NK-92 (cell line): ENCODE data around the gene SERPINA5.
"Not testable (repeated sequence)": the region's sequence is repeated elsewhere in the genome, so short reads cannot be mapped to it uniquely, and the experiment has no call there.

Experiments used
- DNase-seq: peaks from one replicate; lab custom pipeline; 2025; ENCODE audit not compliant: unreplicated experiment; lab: John Stamatoyannopoulos, UW

SERPINA5 gene

GRCh38 chr14:94598816-94599655, 17.8 kb downstream of the SERPINA5 start:
- no peak for DNase-seq

DNA sequence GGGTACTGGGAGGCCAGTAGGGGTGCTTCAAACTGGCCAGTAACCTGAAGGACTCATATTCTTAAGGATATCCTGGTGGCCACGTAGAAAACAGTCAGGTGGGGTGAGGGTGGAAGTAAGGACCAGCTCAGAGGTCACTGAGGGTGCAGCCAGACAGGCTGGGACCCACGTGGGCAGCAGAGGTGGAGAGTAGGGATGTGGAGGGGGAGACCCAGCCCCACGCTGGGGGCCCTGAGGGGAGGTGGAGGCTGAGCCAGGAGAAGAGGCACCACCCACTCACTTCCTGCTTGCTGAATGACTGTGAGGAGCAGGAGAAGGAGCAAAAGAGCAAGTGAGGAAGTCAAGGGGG, 18.4 kb downstream of the SERPINA5 start:
- no peak for DNase-seq

DNA sequence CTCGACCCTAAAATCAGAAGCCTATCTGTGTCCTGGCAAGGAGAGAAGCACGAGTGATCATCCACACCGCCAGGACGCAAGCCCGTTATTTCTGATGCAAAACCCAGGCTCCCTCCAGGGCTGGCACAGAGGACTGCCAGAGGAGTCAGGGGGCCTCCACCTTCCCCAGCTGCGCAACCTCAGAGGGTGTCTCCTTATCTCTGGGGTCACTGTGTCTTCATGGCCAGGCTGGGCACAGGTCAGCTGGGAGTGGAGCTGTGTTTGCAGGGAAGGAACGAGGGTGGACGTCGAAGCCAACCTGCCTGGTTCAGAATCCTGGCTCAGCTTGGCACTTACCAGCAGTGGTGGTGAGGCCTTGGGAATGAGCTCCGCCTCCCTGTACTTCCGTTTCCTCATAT, 18.9 kb downstream of the SERPINA5 start:
- no peak for DNase-seq

GRCh38 chr14:94601884-94602391, 20.7 kb downstream of the SERPINA5 start:
- DNase-seq, result no peak

- DNase-seq, result no peak
Observed at GRCh38 chr14:94602722-94603121, 21.5 kb downstream of the SERPINA5 start.

DNA sequence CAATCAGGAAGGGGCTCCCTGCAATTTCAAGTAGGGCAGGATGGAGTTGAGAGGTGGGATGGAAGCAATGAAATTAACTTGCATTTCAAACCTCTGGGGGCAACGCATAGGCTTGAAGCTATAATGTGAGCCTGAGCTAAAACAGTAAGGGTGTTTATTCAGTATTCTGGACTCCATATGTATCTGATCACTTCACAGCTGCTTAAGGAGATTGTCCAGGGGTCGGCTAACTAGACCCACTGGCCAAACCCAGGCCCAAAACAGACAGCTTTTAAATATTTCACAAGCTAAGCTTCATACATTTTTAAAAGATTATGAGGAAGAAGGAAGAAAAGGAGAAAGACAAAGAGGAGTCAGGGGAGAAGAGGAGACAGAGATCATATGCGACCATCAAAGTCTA, 24.1 kb downstream of the SERPINA5 start:
- DNase-seq, result no peak

- DNase-seq, result not testable (repeated sequence)
Observed at GRCh38 chr14:94608966-94609365, 27.7 kb downstream of the SERPINA5 start.

DNA sequence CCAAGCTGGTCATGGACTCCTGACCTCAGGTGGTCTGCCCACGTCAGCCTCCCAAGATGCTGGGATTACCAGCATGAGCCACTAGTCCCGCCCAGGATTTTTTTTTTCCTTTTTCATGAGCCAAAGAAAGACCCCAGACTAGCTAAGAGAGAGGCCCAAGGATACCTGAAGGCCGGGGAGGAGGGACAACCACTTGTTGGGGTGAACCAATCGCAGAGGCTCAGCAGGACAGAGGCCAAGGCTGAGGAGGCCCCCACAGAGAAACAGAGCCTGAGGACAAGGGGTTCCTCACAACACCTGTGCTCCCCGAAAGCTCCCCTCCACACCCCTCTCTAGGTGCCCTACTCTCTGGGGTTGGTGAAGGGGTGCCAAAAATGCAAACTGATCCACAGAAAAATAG, 30.0 kb downstream of the SERPINA5 start:
- no peak for DNase-seq

- DNase-seq, result no peak
Observed at GRCh38 chr14:94612174-94612573, 30.9 kb downstream of the SERPINA5 start, which contains the start of gene SERPINA3. SERPINA3 (plus strand) TSS chr14:94612391; CDS start chr14:94614442, 2,051 bp downstream.

DNA sequence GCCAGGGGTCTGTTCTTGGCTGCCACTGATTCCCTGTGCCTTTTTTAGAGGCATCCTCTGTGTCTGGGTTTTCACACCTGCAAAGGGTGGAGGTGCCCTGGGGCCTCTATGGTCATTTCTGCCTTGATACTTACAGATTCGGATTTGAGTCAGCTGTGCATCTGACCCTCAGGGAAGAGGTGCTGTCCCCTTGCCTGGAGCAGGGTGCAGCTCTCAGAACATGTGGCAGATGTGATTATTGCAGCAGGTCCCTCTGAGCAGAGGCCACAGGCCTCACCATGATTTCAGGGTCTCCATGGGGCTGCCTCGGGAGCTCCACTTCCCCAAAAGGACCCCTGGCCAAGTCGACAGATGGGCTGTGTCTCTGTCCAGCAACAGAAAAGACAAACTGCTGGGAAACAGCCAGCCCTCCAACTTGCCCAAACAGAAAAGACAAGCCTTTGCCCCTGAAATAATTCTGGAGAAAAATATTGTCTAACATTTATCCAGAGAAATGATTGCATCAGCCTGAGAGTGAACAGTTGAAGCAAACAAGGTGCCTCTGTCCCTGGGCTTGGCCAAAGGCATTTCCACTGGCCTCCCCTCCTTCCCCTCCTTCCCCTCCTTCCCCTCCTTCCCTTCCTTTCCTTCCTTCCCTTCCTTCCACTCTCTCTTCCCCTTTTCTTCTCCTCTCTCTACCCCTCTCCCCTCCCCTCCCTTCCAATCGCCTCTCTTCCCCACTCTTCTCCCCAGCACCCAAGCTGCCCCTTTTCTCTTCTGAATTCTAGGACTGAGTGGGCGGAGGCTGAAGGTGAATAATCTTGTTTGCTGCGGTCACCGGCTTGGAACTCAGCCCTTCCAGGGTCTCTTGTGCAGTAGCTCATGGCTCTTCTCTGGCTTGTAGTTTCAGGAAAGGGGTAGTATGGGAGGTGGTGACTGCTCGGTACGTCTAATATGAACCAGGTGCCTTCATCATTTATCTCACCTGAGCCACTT, 31.6 kb downstream of the SERPINA5 start:
- no peak for DNase-seq

DNA sequence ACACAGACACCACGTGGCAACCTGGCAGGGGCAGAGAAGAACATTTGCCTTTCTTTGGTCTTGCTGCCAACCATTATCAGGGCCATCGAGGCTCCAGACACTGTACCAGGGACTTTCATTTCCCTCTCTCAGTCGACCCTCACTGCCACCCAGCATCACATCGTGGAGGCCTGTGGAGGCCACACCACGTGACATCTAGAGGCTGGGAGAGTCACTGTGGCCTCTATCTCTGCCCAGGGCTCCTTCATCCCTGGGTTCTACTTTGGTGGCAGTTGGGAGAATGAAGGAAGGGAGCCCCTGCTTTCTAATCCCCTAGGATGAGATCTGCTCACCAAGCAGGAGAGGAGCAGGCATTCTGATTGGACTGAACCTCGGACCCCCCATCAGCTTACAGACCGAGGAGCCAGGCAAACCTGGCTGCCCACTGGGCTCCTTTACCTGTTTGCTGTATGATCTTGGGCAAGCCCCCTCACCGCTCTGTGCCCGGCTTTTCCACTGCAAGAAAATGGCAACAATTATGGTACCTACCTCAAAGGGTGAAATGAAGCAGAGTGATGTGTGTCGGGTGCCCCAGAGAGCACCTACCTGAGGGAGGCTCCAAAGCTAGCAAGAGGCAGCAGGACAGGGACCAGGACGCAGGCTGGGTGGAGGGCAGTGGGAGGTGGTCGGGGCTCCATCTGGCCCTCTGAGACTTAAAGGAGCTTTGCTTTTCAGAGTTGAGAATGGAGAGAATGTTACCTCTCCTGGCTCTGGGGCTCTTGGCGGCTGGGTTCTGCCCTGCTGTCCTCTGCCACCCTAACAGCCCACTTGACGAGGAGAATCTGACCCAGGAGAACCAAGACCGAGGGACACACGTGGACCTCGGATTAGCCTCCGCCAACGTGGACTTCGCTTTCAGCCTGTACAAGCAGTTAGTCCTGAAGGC, 32.8 kb downstream of the SERPINA5 start:
- DNase-seq, result no peak

- no peak for DNase-seq
Observed at GRCh38 chr14:94614802-94615201, 33.6 kb downstream of the SERPINA5 start.

- DNase-seq, result no peak
Observed at GRCh38 chr14:94615254-94615653, 34.0 kb downstream of the SERPINA5 start.

DNA sequence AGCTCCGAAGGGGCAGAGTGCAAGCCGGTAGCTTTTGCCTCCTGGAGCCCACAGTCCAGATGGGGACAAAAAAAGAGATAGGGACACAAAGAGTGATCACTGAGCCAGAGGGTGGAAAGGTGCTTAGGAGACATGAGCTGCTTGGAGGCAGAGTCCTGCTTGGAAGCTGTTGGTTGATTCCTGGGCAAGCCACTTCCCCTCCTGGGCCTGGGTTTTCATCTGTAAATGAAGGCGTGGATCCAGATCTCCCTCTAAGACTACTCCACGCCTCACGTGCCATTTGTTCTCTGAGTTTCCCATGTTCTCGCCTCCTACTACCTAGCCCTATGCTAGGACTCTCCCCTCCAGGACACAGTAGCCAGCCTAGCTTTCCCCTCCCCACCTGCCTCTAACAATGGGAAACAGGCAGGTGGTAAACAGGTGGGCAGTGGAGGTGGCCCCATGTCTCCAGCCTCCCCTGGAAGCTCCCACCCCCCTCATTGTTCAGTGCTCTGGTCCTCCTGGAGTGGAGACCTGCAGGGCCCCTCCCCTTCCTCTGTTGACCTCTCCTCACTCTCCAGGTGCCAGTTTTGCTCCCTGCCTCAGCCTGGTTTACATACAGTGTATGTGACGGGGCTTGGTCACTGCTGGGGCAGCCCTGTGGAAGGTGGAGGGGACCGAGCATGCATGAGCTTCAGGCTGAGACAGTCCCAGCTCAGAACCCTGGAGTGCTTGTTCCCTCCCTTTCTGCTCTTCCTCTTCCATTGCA, 34.8 kb downstream of the SERPINA5 start:
- DNase-seq, result no peak

DNA sequence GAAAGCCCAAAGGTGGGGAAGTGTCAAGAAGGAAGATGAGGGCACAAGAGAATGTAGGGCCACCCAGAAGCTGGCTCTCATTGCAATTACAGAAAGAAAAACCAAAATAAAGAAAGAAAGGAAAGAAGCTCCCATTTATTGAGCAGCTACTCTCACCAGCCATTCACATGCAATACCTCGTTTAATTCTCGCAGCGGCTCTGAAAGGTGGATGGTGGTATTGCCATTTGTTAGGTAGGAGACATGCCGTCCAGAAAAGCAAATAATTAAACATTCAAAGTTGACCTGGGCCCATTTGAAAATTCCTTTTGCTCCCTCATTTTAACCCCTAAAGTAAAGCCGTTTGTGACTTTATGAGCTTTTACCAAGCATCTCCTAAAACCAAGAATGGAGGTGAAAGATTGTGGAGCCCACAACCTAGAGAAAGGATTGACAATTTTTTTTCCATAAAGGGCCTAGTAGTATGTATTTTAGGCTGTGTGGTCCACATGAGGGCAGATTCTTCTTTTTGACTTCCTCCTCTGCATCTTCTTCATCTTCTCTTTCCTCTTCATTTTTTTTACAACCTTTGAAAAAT, 36.2 kb downstream of the SERPINA5 start:
- no peak for DNase-seq

DNA sequence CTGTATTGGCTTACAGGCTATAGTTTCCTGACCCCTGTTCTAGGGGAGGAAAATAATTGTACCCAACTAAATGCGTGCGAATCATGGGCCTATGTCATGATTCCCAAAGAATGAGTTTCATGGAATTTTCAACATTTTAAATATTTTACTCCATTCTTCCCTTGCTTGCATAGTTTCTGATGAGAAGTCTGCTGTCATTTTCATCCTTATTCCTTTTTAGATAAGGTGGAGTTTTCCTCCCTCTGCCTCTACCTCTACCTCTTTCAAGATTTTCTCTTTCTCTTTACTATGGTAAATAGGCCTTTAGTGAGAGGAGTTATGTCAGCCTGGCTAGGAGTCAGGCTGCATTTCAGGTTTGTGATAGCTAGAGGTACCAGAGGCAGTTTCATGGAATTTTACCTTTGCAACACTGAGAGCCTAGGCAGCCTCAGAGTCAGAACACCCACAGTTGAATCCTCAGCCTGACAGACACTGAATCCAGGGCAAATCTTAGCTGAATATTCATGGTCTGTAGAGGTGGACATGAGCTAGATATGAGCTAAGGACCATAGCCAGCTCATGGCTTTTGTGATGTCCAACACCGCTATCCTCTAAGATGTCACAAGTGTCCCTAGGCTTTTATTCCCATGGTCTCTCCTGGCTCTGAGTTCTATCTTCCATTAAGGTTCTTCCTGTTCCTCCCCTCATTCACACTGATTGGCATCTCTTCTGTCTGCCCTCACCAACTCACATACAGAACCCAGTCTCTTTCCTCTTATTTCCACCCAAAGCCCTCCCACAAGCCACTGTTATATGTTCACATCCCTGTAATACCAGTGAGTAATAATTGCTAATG, 37.0 kb downstream of the SERPINA5 start:
- DNase-seq, result no peak

DNA sequence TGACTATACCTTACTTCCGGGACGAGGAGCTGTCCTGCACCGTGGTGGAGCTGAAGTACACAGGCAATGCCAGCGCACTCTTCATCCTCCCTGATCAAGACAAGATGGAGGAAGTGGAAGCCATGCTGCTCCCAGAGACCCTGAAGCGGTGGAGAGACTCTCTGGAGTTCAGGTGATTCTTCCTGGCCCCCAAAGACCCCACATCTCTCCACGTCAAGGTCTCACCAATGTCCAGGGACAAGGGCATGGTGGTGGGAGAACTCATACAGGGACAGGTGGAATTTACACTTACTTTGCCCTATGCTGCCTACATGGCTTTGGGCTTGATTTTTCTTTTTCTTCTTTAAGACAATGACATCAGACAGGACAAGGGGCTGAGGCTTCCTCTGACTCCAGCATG, 38.1 kb downstream of the SERPINA5 start:
- no peak for DNase-seq

DNA sequence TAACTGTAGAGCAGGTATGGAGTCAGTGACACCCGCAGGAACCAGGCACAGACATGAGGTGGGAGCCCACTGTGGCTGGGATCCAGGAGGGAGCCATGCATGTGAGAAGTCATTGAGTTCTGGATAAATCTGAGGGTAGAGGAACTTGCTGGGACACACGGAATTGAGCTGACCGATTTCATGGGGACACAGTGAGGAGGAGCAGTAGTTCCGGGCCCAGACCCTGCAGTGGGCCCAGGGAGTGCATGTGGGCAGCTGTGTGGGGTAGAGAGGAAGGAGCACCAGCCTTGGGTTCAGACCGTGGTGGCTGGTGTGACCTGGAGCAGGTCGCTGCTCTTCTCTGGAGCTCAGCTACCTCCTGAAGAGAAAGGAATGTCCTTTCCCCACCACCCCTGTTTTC, 39.4 kb downstream of the SERPINA5 start:
- no peak for DNase-seq
